Effector CD4-positive, alpha-beta T cell (primary cell): ENCODE measurements around the gene MRPL50.
A peak's percentile ranks its signal among the peaks of the same experiment; 100 is the strongest.
"Not testable (repeated sequence)": the region's sequence is repeated elsewhere in the genome, so short reads cannot be mapped to it uniquely, and the experiment has no call there.

ENCODE experiments used
- DNase-seq: peaks from one replicate; pipeline ENCODE4 v3.0.0-alpha.2; 2020

MRPL50 gene

GRCh38 chr9:101417389-101417788, 19.0 kb upstream of the MRPL50 start:
- no peak for DNase-seq

GRCh38 chr9:101415578-101415977, 17.2 kb upstream of the MRPL50 start:
- no peak for DNase-seq

- no peak for DNase-seq
Measured at GRCh38 chr9:101414839-101415238, 16.4 kb upstream of the MRPL50 start.

- DNase-seq, result no peak
Measured at GRCh38 chr9:101409079-101409477, 10.7 kb upstream of the MRPL50 start.

GRCh38 chr9:101408374-101409078, 10.1 kb upstream of the MRPL50 start:
- DNase-seq, result no peak

GRCh38 chr9:101403516-101404285, 5.3 kb upstream of the MRPL50 start:
- no peak for DNase-seq

GRCh38 chr9:101400120-101400519, 1.7 kb upstream of the MRPL50 start:
- no peak for DNase-seq

- DNase-seq, result no peak
Measured at GRCh38 chr9:101399643-101399970, 1.2 kb upstream of the MRPL50 start.

GRCh38 chr9:101398930-101399642, 668 bp upstream of the MRPL50 start:
- peak; percentile 33 for DNase-seq

GRCh38 chr9:101397746-101398067, 711 bp downstream of the MRPL50 start:
- DNase-seq, result no peak

- DNase-seq, result no peak
Measured at GRCh38 chr9:101394687-101395086, 3.7 kb downstream of the MRPL50 start.

- DNase-seq, result no peak
Measured at GRCh38 chr9:101393135-101393534, 5.3 kb downstream of the MRPL50 start.

GRCh38 chr9:101388507-101388993, 9.9 kb downstream of the MRPL50 start:
- DNase-seq, result no peak

GRCh38 chr9:101387871-101388506, 10.4 kb downstream of the MRPL50 start:
- peak; percentile 7 for DNase-seq

GRCh38 chr9:101384873-101385536, 13.4 kb downstream of the MRPL50 start, which contains the start of gene BAAT:
Gene BAAT, minus strand, starts transcription at chr9:101385006. Its CDS starts 13,602 bp downstream, at chr9:101371404.
- DNase-seq, result not testable (repeated sequence)

- no peak for DNase-seq
Measured at GRCh38 chr9:101383361-101383760, 15.1 kb downstream of the MRPL50 start.

- no peak for DNase-seq
Measured at GRCh38 chr9:101381833-101382342, 16.5 kb downstream of the MRPL50 start.

- no peak for DNase-seq
Measured at GRCh38 chr9:101381118-101381517, 17.3 kb downstream of the MRPL50 start.

- no peak for DNase-seq
Measured at GRCh38 chr9:101380295-101380694, 18.1 kb downstream of the MRPL50 start.

GRCh38 chr9:101376111-101376848, 22.1 kb downstream of the MRPL50 start:
- DNase-seq, result no peak

- DNase-seq, result no peak
Measured at GRCh38 chr9:101375546-101375945, 22.9 kb downstream of the MRPL50 start.
